ENCODE data around the gene URB1.

The URB1 gene

GRCh38 chr21:32423320-32424190 lies 30.7 kb upstream of the URB1 start:
- Histone ChIP-seq H3F3A (ENCODE audit: low read depth) (no peaks in the 10 kb centered on the region), H3K27me3 (ENCODE audit: insufficient read depth, low read length, poor library complexity, severe bottlenecking) (no peaks in the 10 kb centered on the region), H3K4me3 (ENCODE audit: low read length, poor library complexity, severe bottlenecking) (no peak overlapping the region), H3K79me2 (ENCODE audit: insufficient read depth, low read length) (no peaks in the 10 kb centered on the region), H3K9me2 (replicated peaks; ENCODE audit: low read depth, low read length) (no peaks in the 10 kb centered on the region), H4K20me1 (ENCODE audit: insufficient read depth, low read length, poor library complexity, severe bottlenecking) (no peaks in the 10 kb centered on the region), H2AFZ (ENCODE audit: low read length) (no peak overlapping the region), H3K4me1 (ENCODE audit: insufficient read depth, low read length, poor library complexity, severe bottlenecking) (no peaks in the 10 kb centered on the region), H3K4me2 (ENCODE audit: low read depth, low read length, poor library complexity, severe bottlenecking) (no peak overlapping the region), H3K9ac (ENCODE audit: low read depth, low read length, poor library complexity, severe bottlenecking) (no peak overlapping the region), H3K36me3 (ENCODE audit: insufficient read depth, low read length) (no peaks in the 10 kb centered on the region), H3K9me3 (ENCODE audit: insufficient read depth, low read depth, low read length) (no peaks in the 10 kb centered on the region)
- TF ChIP-seq CTCF (conservative IDR thresholded peaks at IDR 0.05; ENCODE audit: low read length) (no peak), EZH2phosphoT487 (IDR thresholded peaks at IDR 0.05; ENCODE audit: borderline replicate concordance) (no peak)

GRCh38 chr21:32422064-32422463 lies 29.3 kb upstream of the URB1 start:
- Histone ChIP-seq H3K9me2 (replicated peaks; ENCODE audit: low read depth, low read length) (no peaks in the 10 kb centered on the region), H4K20me1 (ENCODE audit: insufficient read depth, low read length, poor library complexity, severe bottlenecking) (no peaks in the 10 kb centered on the region), H3K4me1 (ENCODE audit: insufficient read depth, low read length, poor library complexity, severe bottlenecking) (no peaks in the 10 kb centered on the region), H3K36me3 (ENCODE audit: insufficient read depth, low read length) (no peaks in the 10 kb centered on the region), H3K4me2 (ENCODE audit: low read depth, low read length, poor library complexity, severe bottlenecking) (no peak overlapping the region), H3K9ac (ENCODE audit: low read depth, low read length, poor library complexity, severe bottlenecking) (no peak overlapping the region), H3K9me3 (ENCODE audit: insufficient read depth, low read depth, low read length) (no peaks in the 10 kb centered on the region), H3F3A (ENCODE audit: low read depth) (no peaks in the 10 kb centered on the region), H3K27me3 (ENCODE audit: insufficient read depth, low read length, poor library complexity, severe bottlenecking) (no peaks in the 10 kb centered on the region), H3K79me2 (ENCODE audit: insufficient read depth, low read length) (no peaks in the 10 kb centered on the region), H3K4me3 (ENCODE audit: low read length, poor library complexity, severe bottlenecking) (no peak overlapping the region), H2AFZ (ENCODE audit: low read length) (no peak overlapping the region)
- no peak for TF ChIP-seq EZH2phosphoT487 (IDR thresholded peaks at IDR 0.05; ENCODE audit: borderline replicate concordance)
- TF ChIP-seq CTCF (conservative IDR thresholded peaks at IDR 0.05; ENCODE audit: low read length), result no peak

- H3K79me2 ChIP-seq (ENCODE audit: insufficient read depth, low read length), result no peaks in the 10 kb centered on the region
- H3K9ac ChIP-seq (ENCODE audit: low read depth, low read length, poor library complexity, severe bottlenecking), result no peak overlapping the region
- H3K4me2 ChIP-seq (ENCODE audit: low read depth, low read length, poor library complexity, severe bottlenecking), result no peak overlapping the region
- H3F3A ChIP-seq (ENCODE audit: low read depth), result no peaks in the 10 kb centered on the region
- no peaks in the 10 kb centered on the region for H3K9me3 ChIP-seq (ENCODE audit: insufficient read depth, low read depth, low read length)
- no peaks in the 10 kb centered on the region for H3K27me3 ChIP-seq (ENCODE audit: insufficient read depth, low read length, poor library complexity, severe bottlenecking)
- TF ChIP-seq EZH2phosphoT487 (IDR thresholded peaks at IDR 0.05; ENCODE audit: borderline replicate concordance), result no peak
- no peak for TF ChIP-seq CTCF (conservative IDR thresholded peaks at IDR 0.05; ENCODE audit: low read length)
- no peak overlapping the region for H3K4me3 ChIP-seq (ENCODE audit: low read length, poor library complexity, severe bottlenecking)
- H3K9me2 ChIP-seq (replicated peaks; ENCODE audit: low read depth, low read length), result no peaks in the 10 kb centered on the region
- no peak overlapping the region for H2AFZ ChIP-seq (ENCODE audit: low read length)
- H3K36me3 ChIP-seq (ENCODE audit: insufficient read depth, low read length), result no peaks in the 10 kb centered on the region
- no peaks in the 10 kb centered on the region for H4K20me1 ChIP-seq (ENCODE audit: insufficient read depth, low read length, poor library complexity, severe bottlenecking)
- H3K4me1 ChIP-seq (ENCODE audit: insufficient read depth, low read length, poor library complexity, severe bottlenecking), result no peaks in the 10 kb centered on the region
These were observed 25.3 kb upstream of the URB1 start for GRCh38 chr21:32418146-32418545.

All from Loucy (cell line).